Astrocyte of the cerebellum (primary cell): Measurements from ENCODE around the gene KAT8.

Experiments used
- DNase-seq: peaks from one replicate; pipeline ENCODE4 v3.0.0-alpha.2; 2011; ENCODE audit warnings: low read depth
- H3K4me3 ChIP-seq: 2 replicates; pipeline ENCODE4 v1.5.1; 2011; ENCODE audit warnings: mild to moderate bottlenecking, low read depth, low read length, moderate library complexity
- CTCF ChIP-seq: IDR thresholded peaks from 2 replicates; pipeline ENCODE4 v1.5.1; 2012; ENCODE audit warnings: low read length, low read depth, moderate library complexity, mild to moderate bottlenecking; ENCODE audit errors: missing control alignments
- in situ Hi-C: cut with HindIII; loops from 2 replicates; pipeline ENCODE4 v1.10.0; 2017; ENCODE audit warnings: low sequenced_read_pairs

Gene KAT8

GRCh38 chr16:31074814-31075183 is 42.7 kb upstream of the KAT8 start:
- H3K4me3 ChIP-seq: peak overlapping the region; percentile 85
- no peak for TF ChIP-seq CTCF
- in situ Hi-C loops: loop anchor here (25.0 kb wide), 1 partner anchor 137 kb away; the partner anchor contains the start of gene ORAI3
- DNase-seq: no peak

- H3K4me3 ChIP-seq: no peak overlapping the region
- in situ Hi-C loops: no loop called here
- no peak for TF ChIP-seq CTCF
- DNase-seq: no peak
Observed at GRCh38 chr16:31076319-31076718, 41.1 kb upstream of the KAT8 start.

GRCh38 chr16:31077024-31077423 is 40.4 kb upstream of the KAT8 start:
- DNase-seq: no peak
- in situ Hi-C loops: no loop called here
- TF ChIP-seq CTCF: no peak
- H3K4me3 ChIP-seq: no peak overlapping the region

DNA sequence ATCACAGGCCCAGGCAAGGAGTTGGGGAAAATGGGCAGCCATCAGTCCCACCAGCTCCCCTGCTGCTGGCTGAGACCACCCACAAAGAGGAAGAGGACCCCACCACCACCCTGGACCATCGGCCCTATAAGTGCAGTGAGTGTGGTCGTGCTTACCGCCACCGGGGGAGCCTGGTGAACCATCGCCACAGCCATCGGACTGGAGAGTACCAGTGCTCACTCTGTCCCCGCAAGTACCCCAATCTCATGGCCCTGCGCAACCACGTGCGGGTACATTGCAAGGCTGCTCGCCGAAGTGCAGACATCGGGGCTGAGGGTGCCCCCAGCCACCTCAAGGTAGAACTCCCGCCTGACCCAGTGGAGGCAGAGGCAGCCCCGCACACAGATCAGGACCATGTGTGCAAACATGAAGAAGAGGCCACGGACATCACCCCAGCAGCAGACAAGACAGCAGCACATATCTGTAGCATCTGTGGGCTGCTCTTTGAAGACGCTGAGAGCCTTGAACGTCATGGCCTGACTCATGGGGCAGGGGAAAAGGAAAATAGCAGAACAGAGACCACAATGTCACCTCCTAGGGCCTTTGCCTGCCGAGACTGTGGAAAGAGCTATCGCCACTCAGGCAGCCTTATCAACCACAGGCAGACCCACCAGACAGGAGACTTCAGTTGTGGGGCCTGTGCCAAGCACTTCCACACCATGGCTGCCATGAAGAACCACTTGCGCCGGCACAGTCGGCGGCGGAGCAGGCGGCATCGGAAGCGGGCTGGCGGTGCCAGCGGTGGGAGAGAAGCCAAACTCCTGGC is 39.7 kb upstream of the KAT8 start:
- no peak for DNase-seq
- TF ChIP-seq CTCF: peak; percentile 3
- no peak overlapping the region for H3K4me3 ChIP-seq
- in situ Hi-C loops: no loop called here

DNA sequence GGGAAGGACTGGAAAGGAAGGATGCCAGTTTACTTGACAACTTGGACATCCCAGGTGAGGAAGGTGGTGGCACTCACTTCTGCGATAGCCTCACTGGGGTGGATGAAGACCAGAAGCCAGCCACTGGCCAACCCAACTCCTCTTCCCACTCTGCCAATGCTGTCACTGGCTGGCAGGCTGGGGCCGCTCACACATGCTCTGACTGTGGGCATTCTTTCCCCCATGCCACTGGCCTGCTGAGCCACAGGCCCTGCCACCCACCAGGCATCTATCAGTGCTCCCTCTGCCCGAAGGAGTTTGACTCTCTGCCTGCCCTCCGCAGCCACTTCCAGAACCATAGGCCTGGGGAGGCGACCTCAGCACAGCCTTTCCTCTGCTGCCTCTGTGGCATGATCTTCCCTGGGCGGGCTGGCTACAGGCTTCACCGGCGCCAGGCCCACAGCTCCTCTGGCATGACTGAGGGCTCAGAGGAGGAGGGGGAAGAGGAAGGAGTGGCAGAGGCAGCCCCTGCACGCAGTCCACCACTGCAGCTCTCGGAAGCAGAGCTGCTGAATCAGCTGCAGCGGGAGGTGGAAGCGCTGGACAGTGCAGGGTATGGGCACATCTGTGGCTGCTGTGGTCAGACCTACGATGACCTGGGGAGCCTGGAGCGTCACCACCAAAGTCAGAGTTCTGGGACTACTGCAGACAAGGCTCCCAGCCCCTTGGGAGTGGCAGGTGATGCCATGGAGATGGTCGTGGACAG is 38.7 kb upstream of the KAT8 start:
- no peak for TF ChIP-seq CTCF
- no peak overlapping the region for H3K4me3 ChIP-seq
- in situ Hi-C loops: no loop called here
- DNase-seq: no peak

GRCh38 chr16:31079342-31079944 is 38.0 kb upstream of the KAT8 start:
- H3K4me3 ChIP-seq: no peak overlapping the region
- no peak for DNase-seq
- TF ChIP-seq CTCF: no peak
- in situ Hi-C loops: no loop called here
